OCI-LY7 (cell line): Measurements from ENCODE around the gene CTXN2. TPM values are rescaled to one million over a fixed set of nuclear protein-coding genes. Genes with fewer than 3 reads are reported as not detected.

Experiments used
- BruUV-seq: library from RNA; stranded (reverse); fragments of 400-500 nt; replicated peaks from 2 replicates; lab custom pipeline; 2021; lab: Mats Ljungman, UMichigan
- CTCF ChIA-PET: fragments of 300-600 bp; sonication (Branson Sonifier 250); formaldehyde crosslinking; loops from one replicate; lab custom pipeline; 2022; ENCODE audit warnings: antibody characterized with exemption; ENCODE audit not compliant: unreplicated experiment; lab: Charles Lee
- POLR2A ChIA-PET: fragments of 300-600 bp; sonication (Branson Sonifier 250); formaldehyde crosslinking; loops from one replicate; lab custom pipeline; 2022; ENCODE audit warnings: antibody characterized with exemption; lab: Charles Lee
- DNase-seq: peaks from one replicate; pipeline ENCODE4 v3.0.0-alpha.2; 2015; ENCODE audit warnings: low spot score
- H2AFZ ChIP-seq: fragments of 200-600 bp; sonication (generic), shearing (Covaris generic); 2 replicates; pipeline ENCODE4 v1.6.1; 2014; ENCODE audit warnings: mild to moderate bottlenecking, antibody characterized with exemption, low read length, moderate library complexity
- H3K27ac ChIP-seq: fragments of 200-600 bp; sonication (generic); 2 replicates; pipeline ENCODE4 v1.5.1; 2014; ENCODE audit warnings: mixed run types, low read depth, mild to moderate bottlenecking, moderate library complexity, low read length, inconsistent platforms; ENCODE audit not compliant: poor library complexity, severe bottlenecking
- H3K36me3 ChIP-seq: fragments of 200-600 bp; sonication (generic); 2 replicates; pipeline ENCODE4 v1.6.1; 2014; ENCODE audit warnings: mild to moderate bottlenecking, antibody characterized with exemption, low read length, moderate library complexity, mixed read lengths; ENCODE audit not compliant: insufficient read depth
- H3K4me1 ChIP-seq: fragments of 200-600 bp; sonication (generic); 2 replicates; pipeline ENCODE4 v1.5.1; 2014; ENCODE audit warnings: mild to moderate bottlenecking, low read length; ENCODE audit not compliant: insufficient read depth, poor library complexity, severe bottlenecking
- H3K4me2 ChIP-seq: fragments of 200-600 bp; sonication (generic); 2 replicates; pipeline ENCODE4 v1.6.1; 2014; ENCODE audit warnings: mild to moderate bottlenecking, low read length
- H3K4me3 ChIP-seq: fragments of 200-600 bp; sonication (generic); 2 replicates; pipeline ENCODE4 v1.5.1; 2014; ENCODE audit warnings: mild to moderate bottlenecking, low read depth, low read length; ENCODE audit not compliant: poor library complexity, severe bottlenecking
- H3K79me2 ChIP-seq: fragments of 200-600 bp; sonication (generic); 2 replicates; pipeline ENCODE4 v1.6.1; 2016; ENCODE audit warnings: low read depth, mild to moderate bottlenecking, low read length, moderate library complexity, mixed read lengths; ENCODE audit not compliant: insufficient read depth
- H3K9me2 ChIP-seq: fragments of 200-600 bp; sonication (generic); 2 replicates; pipeline ENCODE4 v1.6.1; 2016; ENCODE audit warnings: mild to moderate bottlenecking, low read length, mixed read lengths; ENCODE audit not compliant: insufficient read depth
- H3K9me3 ChIP-seq: fragments of 200-600 bp; sonication (generic); 2 replicates; pipeline ENCODE4 v1.6.1; 2014; ENCODE audit warnings: mild to moderate bottlenecking, mixed run types, low read length, mixed read lengths
- H4K20me1 ChIP-seq: fragments of 200-600 bp; sonication (generic); 2 replicates; pipeline ENCODE4 v1.6.1; 2014; ENCODE audit warnings: mild to moderate bottlenecking, antibody characterized with exemption, low read length, moderate library complexity, mixed read lengths; ENCODE audit not compliant: insufficient read depth
- CTCF ChIP-seq: fragments of 200-600 bp; sonication (generic); conservative IDR thresholded peaks from 2 replicates; pipeline ENCODE4 v1.5.1; 2014; ENCODE audit warnings: mild to moderate bottlenecking, antibody characterized with exemption, low read length, moderate library complexity, mixed read lengths
- EZH2phosphoT487 ChIP-seq: fragments of 200-600 bp; sonication (generic); IDR thresholded peaks from 2 replicates; pipeline ENCODE4 v1.6.1; 2018; ENCODE audit warnings: low read depth, borderline replicate concordance, mild to moderate bottlenecking, mixed run types, antibody characterized with exemption, low read length, moderate library complexity, mixed read lengths
- intact Hi-C: fragments of 100-400 bp; cut with micrococcal nuclease; formaldehyde crosslinking; loops from one replicate; pipeline ENCODE4 v1.10.0; 2022; ENCODE audit not compliant: unreplicated experiment
- total RNA-seq, 2 experiments: library from RNA; depleted of rRNA in 1 of 2; stranded (reverse); fragments of >200 nt in 1 of 2; shearing (Covaris generic) in 1 of 2; gene quantifications; 2 replicates each; pipeline ENCODE4 v1.2.3, GENCODE V29; 2014 to 2022

CTXN2 gene
- total RNA-seq, 2 experiments from 2014 or later, result 0.34 to 0.41 TPM

GRCh38 chr15:48205981-48206380, 14.5 kb downstream of the CTXN2 start, which contains the start of gene SLC12A1:
TSS of gene SLC12A1 (plus strand) at chr15:48206302. CDS start at chr15:48207720, 1,418 bp downstream.
- no peaks in the 10 kb centered on the region for H3K9me3 ChIP-seq
- POLR2A ChIA-PET, result no interaction called here
- no TSS peak for BruUV-seq
- H3K4me3 ChIP-seq, result no peak within 1 kb of the TSS
- H3K4me1 ChIP-seq, result no peaks in the 10 kb centered on the region
- no peak within 1 kb of the TSS for H2AFZ ChIP-seq
- intact Hi-C loops, result no loop called here
- H3K4me2 ChIP-seq, result no peak within 1 kb of the TSS
- H3K9me2 ChIP-seq, result no peaks in the 10 kb centered on the region
- CTCF ChIA-PET, result no interaction called here
- no peaks in the 10 kb centered on the region for H3K36me3 ChIP-seq
- no peaks in the 10 kb centered on the region for H3K79me2 ChIP-seq
- no peak within 1 kb of the TSS for H3K27ac ChIP-seq
- no peaks in the 10 kb centered on the region for H4K20me1 ChIP-seq
- TF ChIP-seq EZH2phosphoT487 (no peak), CTCF (no peak)
- DNase-seq, result no peak

DNA sequence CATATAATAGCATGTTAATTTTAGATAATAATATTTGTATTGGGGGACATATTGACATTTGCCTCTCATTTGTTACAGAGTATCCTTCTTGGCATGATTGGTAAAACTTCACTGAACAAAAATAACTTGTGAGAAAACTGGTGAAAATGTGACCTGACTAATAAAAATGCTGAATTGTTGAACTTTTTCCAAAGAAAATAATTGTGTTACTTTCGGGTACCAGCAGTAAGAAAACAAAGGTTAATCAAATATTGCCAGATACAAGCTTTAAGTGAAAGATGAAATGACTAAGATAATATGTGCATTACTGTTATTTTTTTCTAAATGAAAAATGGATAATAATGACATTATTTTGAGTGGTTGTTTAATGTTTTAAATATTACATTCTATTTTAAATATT, 29.8 kb downstream of the CTXN2 start:
- intact Hi-C loops, result no loop called here
- Histone ChIP-seq H3K4me3 (no peak overlapping the region), H4K20me1 (no peaks in the 10 kb centered on the region), H3K4me2 (no peak overlapping the region), H3K79me2 (no peaks in the 10 kb centered on the region), H3K27ac (no peak overlapping the region), H3K4me1 (no peaks in the 10 kb centered on the region), H3K9me3 (no peaks in the 10 kb centered on the region), H2AFZ (no peak overlapping the region), H3K36me3 (no peaks in the 10 kb centered on the region), H3K9me2 (no peaks in the 10 kb centered on the region)
- no peak for DNase-seq
- CTCF ChIA-PET, result no interaction called here
- no peak for TF ChIP-seq EZH2phosphoT487
- TF ChIP-seq CTCF, result no peak
- no TSS peak for BruUV-seq
- POLR2A ChIA-PET, result no interaction called here

- DNase-seq, result no peak
- TF ChIP-seq CTCF (no peak), EZH2phosphoT487 (no peak)
- BruUV-seq, result no TSS peak
- CTCF ChIA-PET, result no interaction called here
- Histone ChIP-seq H3K4me2 (no peak overlapping the region), H3K36me3 (no peaks in the 10 kb centered on the region), H2AFZ (no peak overlapping the region), H3K9me2 (no peaks in the 10 kb centered on the region), H3K79me2 (no peaks in the 10 kb centered on the region), H4K20me1 (no peaks in the 10 kb centered on the region), H3K9me3 (no peaks in the 10 kb centered on the region), H3K4me3 (no peak overlapping the region), H3K27ac (no peak overlapping the region), H3K4me1 (no peaks in the 10 kb centered on the region)
- POLR2A ChIA-PET, result no interaction called here
- intact Hi-C loops, result no loop called here
Measured at GRCh38 chr15:48221885-48222284, 30.4 kb downstream of the CTXN2 start.
